ENCODE measurements around the gene CRB3. TPM values are rescaled to one million over a fixed set of nuclear protein-coding genes. Genes with fewer than 3 reads are reported as not detected.
"Not testable (repeated sequence)": the region's sequence is repeated elsewhere in the genome, so short reads cannot be mapped to it uniquely, and the experiment has no call there.

The CRB3 gene, protein sequence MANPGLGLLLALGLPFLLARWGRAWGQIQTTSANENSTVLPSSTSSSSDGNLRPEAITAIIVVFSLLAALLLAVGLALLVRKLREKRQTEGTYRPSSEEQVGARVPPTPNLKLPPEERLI
- polyA plus RNA-seq (ENCODE audit: insufficient read length) = 0.18 TPM

DNA sequence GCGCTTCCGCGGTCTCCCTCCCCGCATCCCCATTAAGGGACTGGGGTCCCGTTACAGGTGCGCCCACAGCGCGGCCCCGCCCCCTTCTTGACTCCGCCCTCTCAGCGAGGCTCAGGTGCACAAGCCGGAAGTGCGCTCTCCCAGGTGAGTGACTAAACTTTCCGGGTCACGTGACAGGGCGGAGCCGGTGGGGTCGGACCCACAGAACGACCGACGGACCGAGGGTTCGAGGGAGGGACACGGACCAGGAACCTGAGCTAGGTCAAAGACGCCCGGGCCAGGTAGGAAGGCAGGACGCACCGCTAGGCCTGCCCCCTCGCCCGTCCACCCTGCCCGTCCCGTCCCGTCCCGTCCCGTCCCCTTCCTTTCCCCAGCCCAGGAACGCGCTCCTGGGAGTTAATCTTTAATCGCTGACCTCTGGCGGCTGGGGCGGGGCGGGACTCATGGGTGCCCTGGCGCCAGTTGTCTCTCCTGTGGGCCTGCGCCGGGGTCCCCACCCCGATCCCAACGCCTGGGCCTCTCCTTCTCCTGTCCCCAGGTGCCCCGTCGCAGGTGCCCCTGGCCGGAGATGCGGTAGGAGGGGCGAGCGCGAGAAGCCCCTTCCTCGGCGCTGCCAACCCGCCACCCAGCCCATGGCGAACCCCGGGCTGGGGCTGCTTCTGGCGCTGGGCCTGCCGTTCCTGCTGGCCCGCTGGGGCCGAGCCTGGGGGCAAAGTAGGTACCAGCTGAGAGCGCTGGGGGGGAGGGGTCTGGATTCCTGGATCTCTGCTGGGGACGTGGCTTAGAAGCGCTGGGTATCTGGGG, at the start of gene CRB3:
Gene CRB3 (plus strand): TSS at position 202 of the 804 bp plus-strand sequence. CDS start 431 bp downstream, at position 633.
- DNase-seq = no peak

DNA sequence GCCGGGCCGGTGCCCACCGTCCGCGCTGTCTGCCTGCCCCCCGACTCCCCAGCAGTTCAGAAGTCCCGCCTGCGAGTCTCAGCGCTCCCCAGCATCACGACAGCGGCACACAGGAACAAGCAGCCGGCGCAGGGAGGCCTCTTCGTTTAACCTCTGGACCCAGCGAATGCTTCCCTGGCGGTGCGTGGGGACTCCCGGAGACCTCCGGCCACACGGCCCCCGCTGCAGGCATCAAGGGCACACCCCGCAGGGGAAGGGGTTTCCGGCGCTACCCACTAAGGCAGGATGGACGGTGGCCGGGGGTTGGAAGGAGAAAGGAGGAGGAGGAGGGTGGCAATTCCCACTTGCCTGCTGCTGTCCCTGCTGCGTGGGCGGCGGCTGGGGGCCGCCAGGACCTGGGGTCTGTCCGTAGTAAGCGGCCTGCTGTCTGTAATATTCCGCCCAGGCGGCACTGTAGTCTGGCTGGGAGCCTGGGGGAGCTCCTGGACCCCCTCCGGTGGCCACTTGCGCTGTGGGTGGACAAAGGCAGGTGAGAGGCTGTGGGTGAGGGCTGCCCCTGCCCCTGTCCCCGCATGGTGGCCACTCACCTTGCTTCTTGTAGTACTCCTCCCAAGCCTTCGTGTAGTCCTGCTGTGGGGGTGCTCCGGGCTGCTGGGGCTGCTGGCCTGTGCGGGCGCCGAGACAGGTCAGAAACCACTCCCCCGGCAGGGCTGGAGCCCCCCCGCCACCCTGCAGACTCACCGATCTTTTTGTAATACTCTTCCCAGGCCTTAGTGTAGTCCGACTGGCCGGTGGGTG, 49.1 kb upstream of the CRB3 start:
- DNase-seq = no peak

DNA sequence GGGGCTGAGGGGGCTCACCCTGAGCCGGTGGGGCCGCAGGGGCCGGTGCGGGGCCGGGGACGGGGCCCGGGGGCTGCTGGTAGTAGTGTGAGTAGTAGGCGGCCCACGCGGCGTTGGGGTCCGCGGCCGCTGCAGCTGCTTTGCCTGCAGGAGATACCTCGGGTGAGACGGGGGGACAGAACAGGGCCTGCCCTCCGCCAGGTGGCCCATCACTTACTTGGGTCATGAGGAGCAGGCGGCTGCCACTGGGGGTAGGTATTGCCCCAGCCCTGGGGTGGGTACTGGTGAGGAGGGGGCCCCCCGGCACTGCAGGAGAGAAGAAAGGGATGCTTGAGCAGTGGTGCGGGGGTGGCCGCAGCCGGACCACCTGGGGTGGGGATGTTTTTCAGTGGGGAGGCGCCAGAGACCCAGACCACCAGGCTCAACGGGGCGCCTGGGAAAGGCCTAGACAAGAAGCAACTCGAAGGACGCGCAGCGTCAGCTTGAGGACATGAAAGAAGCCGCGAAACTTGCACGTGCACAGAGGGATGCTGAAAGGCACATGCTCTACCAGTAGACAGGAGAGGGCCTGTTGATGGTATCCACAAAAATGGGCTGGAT, 48.4 kb upstream of the CRB3 start:
- no peak for DNase-seq

DNA sequence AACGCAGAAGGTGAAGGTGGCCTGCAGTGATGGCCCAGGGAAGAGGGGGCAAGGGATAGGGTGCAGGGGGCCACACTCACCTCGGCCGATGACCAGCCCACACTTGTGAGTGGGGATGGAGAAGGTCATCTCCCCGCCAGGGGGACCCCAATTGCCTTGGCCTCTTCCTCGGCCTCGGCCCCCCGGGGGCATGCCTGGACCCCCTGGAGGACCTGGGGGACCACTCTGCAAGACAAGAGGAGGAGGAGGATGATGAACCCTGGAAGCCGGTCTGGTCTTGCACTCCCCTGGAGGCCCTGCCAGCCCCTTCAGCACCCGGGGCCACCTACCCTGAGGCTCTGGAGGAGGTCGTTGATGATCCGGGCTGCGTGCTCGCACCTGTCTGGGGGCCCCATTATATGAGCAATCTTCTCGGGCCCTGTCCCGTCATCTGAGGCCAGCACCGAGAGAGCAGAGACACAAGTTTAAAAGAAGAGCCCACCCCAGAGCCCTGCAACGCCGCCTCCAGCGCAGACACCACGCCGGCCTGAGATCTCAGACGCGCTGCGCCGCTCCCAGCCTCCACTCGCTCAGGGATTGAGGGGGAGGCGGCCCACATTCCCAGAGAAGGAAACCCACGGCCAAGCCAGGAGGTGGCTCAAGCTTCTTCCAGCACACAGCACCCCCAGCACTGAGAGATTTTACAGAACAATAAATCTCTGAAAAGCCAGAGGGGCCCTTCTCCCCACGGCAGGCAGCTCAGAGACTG, 47.2 kb upstream of the CRB3 start:
- DNase-seq = no peak

DNA sequence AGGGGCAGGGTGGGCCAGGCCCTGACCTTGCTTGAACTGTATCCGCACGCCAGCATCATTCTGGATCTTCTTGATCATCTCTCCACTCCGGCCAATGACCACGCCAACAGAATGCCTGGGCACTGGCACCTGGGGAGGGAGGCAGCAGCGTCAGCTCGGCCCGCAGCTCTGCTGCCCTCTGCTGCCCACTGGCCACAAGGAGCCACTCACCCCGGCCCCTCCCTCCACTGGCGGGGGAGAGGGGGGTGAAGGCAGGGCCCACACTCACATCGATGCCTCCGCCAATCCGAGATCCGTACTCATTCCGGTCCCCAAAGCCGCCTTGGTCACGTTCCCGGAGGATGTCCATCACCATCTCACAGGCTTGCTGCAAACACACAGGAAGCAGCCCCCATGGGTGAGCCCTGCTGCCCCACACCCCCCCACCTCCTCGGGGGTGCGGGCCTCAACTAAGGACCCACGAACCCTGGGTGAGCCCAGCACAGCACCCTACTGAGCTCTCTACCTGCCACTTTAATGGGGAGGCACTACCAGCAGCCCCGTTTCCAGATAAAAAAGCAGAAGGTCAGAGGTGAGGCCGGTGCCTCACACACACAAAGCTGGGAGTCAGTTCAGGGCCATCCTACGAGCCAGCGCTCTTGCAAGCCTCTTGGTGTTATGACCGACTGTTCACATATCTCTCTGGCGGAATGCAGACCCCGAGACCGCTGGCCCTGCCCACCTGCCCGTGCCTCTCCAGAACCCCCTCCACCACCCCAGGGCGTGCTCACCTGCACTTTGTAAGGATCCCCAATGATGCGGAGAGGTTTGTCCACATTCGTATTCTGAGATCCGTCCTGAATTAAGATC, 46.1 kb upstream of the CRB3 start:
- DNase-seq = no peak

DNA sequence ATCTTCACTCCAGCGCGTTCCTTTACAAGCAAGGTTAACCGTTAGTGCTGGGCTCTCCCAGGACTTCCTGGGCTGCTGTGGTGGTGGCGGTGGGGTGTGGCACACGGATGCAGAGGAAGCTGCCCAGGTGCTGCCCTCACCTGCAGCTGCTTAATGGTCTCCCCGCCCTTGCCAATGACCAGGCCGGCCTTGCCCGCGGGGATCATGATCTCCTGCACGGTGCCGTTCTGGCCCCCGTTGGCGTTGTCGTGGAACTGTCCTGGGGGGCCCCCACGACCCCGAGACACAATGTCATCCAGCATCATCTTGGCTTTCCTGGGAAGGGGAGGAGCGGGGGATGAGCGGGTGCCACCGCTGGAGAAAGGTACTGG, 45.5 kb upstream of the CRB3 start:
- DNase-seq = no peak

DNA sequence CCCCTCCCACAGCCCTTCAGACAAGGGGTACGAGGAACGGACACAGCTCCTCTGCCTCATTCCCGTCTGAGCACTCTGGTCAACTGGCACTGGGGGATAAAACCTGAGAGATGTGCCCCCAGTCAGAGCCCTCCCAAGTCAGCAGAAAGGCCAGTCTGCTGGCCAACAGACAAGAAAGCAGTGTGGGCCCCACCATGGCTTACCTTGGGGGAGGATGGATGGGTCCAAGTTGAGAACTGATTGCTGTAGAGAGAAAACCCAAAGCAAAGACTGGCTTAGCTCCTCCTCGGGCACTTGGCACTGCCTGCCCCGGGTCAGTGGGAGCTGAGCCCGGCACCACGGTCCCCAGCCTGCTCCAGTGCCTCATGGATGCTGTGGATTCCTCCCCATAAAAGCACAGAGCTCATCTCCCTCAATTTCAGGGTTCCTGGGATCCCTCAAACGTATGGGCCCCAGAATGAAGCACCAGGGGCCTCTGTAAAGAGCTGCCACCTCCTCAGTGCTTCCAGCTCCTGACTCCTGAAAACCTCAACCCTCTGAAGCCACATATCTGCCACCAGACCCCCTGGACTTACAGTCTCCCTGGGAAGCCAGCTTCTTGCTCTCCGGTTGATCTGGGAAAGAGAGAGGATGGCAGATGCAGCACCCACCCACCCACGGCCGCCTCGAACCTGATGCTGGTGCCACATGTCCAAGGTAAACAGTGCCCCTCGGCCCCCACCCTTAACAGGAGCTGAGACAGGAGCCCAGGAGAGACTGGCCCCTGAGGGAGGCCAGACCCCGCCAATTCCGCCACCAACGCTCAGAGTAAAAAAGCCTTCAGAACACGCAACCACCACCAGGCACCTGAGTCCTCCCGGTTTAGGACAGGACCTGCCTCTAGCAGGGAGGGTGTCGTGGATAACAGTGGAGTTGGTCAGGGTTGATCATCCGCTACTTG, 42.7 kb upstream of the CRB3 start:
- DNase-seq = no peak

DNA sequence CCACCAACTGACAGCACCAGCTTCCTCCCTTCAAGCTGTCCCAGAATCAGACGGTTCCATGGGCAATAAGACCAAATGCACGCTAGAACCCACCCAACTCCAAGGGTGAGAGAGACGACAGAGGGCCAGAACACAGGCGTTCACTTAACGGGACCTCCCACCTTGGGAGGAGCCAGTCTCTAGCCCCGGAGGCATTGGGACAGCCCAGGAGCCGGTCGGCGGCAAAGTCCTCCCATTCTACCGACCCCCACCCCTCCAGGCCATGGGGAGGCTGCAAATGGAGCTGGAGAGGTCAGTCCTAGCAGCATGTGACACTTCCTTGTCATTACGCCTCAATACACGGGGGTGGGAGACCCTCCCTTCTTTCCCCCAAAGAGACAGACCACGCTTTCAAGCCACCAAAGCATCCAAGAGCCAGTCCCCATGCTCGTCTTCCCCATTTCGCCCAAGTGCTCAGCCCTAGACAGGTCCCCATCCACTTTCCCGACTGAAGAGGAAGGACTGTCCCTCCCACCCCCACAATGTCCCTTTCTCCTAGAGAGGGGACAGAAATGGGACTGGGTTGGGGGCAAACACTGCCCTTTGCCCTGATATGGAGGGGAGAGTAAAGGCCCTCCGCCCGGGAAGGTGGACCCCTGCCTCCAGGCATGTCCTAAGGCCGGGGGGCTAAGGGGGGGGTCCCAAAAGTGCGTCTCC, 40.4 kb upstream of the CRB3 start:
- no peak for DNase-seq

DNA sequence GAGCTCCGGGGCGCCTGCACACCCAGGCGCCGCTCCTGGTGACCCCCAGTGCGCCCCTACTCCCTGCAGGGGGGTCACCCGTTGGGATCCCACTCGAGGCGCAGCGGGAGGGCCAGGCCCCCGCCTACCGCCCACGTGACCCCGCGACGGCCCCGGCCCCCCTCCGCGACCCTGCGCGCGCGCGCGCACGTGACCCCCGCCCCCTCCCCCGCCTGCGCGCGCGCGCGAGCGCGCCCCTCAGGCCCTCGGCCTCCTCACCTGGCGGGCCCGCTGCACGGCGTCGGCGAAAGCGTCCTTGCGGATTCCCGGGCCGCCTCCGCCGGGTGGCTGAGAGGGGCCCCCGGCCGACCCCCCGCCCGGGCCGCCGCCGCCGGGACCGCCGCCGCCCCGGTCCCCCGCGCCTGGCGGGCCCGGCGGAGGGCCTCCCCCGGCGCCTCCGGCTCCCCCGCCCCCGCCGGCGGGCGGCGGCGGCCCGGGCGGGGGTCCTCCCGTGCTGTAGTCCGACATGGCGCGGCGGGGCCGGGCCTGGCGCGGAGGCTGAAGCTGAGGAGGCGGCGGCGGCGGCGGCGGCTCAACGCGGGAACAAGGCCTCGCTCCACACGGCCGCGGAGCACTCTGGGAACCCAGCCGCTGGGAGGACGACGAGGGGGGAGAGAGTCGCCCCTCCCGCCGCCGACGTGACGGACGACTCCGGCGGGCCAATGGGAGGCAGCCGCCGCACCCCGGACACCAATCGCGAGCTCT, 39.7 kb upstream of the CRB3 start, which contains the start of gene KHSRP:
Gene KHSRP (minus strand): TSS at position 617 of the 744 bp plus-strand sequence. CDS start 110 bp downstream, at position 507.
- DNase-seq = no peak

DNA sequence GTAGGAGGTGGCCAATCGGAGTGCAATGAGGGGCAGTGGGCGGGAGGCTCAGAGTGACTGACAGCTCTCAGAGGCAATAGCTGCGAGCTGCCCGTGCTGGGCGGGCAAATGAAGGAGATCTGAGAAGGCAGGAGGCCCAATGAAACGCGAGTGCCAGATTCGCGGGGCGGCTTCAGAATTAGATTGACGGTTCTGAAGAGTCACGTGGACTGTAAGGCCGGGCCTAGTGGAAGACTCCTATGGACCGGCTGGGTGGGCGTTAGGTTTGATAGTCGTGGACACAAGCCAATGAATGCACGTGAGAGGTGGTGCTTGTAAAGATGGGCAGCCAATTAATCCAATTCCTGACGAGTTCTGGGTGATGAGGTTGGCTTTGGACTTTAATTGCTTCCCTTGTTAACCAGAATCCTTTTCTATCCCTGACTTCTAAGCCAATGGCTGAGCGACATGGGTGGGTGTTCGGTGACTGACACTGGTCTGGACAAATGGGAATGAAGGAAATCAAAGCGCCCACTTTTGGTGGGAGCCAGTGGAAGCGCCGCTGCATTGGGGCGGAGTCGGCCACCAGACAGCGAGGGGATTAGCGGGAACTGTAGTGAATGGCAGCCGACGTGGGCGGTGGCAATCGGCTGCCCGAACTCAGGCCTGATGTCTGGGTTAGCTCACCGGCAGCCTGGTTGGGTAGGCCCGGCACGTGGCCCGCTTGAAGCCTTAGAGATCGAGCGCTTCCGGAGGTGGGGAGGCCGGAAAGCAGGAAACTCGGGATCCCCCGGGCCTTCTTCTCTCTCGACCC, 38.9 kb upstream of the CRB3 start:
- peak; percentile 100 for DNase-seq

DNA sequence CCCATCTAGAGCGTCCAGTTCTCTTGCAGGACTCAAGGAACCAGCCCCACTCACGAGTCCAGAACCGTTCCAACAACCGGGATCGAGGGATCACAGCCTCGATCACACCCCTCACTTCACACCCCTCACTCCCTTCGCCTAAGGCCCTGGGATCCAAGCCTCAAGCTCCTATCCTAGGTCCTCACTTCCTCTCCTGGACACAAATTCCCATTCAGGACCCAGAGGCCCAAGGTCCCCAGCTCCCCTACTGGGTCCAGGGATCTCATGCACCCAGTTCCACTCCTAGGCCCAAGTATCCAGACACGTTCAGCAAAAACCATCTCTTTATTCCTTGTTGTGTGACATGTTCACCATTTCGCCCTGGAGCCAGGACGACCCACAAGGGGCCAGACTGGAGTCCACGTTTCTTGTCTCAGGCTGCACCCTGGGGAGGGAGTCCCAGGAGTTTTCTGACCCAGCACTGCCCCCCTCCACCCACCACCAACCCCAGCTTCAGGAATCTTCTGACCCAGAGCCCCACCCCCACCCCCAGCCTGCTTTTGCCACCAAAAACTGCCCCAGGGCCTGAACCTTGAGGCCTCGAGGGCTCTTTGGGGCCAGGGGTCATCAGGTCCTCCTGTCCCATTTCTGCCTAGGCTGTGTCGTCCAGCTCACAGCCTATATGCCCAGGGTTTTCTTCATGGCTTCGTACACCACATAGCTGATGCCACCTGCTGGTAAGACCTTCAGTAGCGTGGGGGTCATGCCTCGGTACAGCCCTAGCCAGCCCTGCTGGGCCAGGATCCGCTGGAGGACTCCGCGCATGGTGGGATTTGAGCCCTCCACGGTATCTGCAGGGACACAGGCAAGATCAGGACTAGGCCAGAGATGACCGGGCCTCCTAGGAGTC, 38.1 kb upstream of the CRB3 start:
- DNase-seq = no peak

DNA sequence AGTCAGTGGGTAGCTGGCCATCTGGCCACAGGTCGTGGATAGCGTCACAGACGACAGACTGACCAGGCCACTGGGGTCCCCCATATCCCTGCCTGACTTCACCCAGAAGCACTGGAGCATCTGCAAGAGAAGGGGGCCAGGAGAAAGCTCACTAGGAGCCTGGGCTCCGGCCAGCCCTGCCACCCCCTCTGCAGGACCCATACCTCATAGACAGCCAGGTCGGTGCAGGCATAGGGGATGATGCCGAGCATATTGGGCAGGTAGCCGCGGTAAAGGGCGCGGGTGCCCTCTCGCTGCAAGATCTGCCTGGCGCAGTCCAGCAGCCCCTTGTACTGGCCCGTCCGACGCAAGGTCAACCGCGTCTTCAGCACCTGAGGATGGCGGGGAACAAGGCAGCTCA, 36.9 kb upstream of the CRB3 start:
- DNase-seq = no peak

DNA sequence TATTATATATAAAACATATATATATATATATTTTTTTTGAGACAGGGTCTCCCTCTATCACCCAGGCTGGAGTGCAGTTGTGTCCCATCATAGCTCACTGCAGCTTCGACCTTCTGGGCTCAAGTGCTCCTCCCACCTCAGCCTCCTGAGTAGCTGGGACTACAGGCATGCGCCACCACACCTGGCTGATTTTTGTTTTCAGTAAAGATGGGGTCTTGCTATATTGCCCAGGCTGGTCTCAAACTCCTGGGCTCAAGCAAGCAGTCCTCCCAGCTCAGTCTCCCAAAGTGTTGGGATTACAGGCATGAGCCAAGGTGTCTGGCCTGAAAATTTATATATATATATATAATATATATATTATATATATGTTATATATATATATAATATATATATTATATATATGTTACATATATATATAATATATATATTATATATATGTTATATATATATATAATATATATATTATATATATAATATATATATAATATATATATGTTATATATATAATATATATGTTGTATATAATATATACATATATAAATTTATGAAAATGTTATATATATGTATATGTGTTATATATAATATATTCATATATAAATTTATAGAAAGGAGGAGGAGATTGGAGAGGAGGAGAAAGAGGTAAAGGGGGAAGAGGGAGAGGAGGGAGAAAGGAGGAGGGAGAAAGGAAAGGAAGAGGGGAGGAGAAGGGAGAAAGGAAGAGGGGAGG, 35.2 kb upstream of the CRB3 start:
- DNase-seq = not testable (repeated sequence)

DNA sequence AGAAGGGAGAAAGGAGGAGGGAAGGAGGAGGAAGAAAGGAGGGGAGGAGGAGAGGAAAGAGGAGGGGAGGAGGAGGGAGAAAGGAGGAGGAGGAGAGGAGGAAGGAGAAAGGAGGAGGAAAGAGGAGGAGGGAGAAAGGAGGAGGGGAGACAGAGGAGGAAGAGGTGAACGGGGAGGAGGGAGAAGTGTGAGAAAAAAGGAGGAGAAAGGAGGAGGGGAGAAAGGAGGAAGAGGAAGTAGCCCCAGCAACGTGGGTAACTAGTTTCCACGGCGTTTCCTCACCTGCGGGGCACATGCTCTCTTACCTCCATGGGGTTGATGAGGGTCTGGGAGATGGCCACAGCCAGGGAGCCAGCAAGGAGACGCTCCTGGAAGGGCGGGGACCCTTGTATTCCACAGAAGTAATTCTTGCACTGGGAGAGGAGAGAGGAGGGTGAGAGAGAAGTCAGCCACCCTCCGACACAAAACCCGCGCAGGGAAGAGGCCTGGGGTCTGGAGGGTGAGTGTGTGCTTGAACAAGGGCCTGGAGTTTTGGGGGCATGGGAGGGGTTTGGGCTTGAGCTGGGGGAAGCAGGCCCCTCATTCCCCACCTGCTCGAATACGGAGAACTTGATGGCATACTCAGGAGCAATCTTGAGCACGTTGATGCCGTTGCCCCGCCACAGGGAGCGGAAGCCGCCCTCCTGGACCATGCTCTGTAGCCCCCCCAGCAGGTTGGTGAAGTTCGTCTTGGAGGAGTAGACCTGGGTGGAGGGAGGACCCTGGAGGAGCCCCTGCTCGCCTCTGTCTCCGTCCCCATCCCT, 34.5 kb upstream of the CRB3 start:
- DNase-seq = no peak

DNA sequence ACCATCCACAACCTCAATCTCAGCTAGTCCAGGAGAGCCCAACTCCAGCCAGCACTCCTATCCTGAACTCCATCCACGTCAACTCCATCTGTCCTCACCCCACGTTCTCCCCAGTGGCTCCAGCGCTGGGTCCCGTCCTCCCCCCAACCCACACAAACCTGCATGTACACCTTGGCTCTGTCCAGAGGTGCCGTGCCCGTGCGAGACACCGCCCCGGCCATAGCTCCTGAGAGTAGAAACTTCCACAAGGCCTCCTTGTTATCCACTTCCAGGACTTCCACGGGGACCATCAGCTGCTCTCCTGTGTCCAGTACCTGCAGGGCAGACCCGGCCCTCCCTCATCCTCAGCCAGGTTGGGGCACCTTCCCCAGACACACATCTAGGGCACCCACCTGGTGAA, 32.2 kb upstream of the CRB3 start:
- no peak for DNase-seq

Data from hindlimb muscle (tissue), 1 donor.